Left colon (tissue), 2 donors: Measurements from ENCODE around the gene KRT3. TPM values are rescaled to one million over a fixed set of nuclear protein-coding genes. Genes with fewer than 3 reads are reported as not detected.

Source experiments
- ATAC-seq: fragments of 200-7000 bp; cut with Tn5 transposase; one replicate; pipeline ENCODE4 v1.9.1; 2020; ENCODE audit warnings: mild to moderate bottlenecking, moderate library complexity
- DNase-seq, 2 donors: peaks; one replicate each; pipeline ENCODE4 v3.0.0-alpha.2; 2020
- intact Hi-C, 2 donors: fragments of 100-400 bp; cut with DNase I in 1 of 2; cut with micrococcal nuclease in 1 of 2; formaldehyde crosslinking; loops; one replicate each; pipeline versions ENCODE4 v1.11.2 to v1.14.0; 2022; cut with DNase I, micrococcal nuclease
- long read RNA-seq: library from polyadenylated mRNA; unstranded; transcript quantifications from one replicate; pipeline ENCODE4 v2.0.0, GENCODE V29; 2021
- total RNA-seq, 2 donors: library from RNA; stranded (reverse); fragmentation: NEBNext Ultra II Directional; extraction: Animal tissue kit (Norgen Biotek cat#: 25700); gene quantifications; one replicate each; pipeline ENCODE4 v1.2.1, GENCODE V29; 2021
- donor health status: DM: no; HTN: no; CAD: no.
- donor health status: DM: yes; HTN: yes; CAD: no.

The KRT3 gene
- not detected for total RNA-seq
- long read RNA-seq, result 0 reads

GRCh38 chr12:52795694-52796428 lies at the start of gene KRT3:
TSS of gene KRT3 (minus strand) at chr12:52796117. CDS start at chr12:52796042, 75 bp downstream.
- ATAC-seq, result no peak
- intact Hi-C loops, result no loop called here
- DNase-seq, result no peak

GRCh38 chr12:52844386-52844785 lies 48.5 kb upstream of the KRT3 start:
- intact Hi-C loops, result no loop called here
- ATAC-seq (no peak), DNase-seq (no peak)

- ATAC-seq (no peak), DNase-seq (no peak)
- intact Hi-C loops, result no loop called here
These were observed 43.7 kb upstream of the KRT3 start for GRCh38 chr12:52839436-52840105.

- intact Hi-C loops, result no loop called here
- DNase-seq, result no peak
- ATAC-seq, result no peak
These were observed 42.9 kb upstream of the KRT3 start for GRCh38 chr12:52838609-52839435.

- DNase-seq (no peak), ATAC-seq (no peak)
- intact Hi-C loops, result no loop called here
These were observed 42.1 kb upstream of the KRT3 start for GRCh38 chr12:52837781-52838608.

GRCh38 chr12:52837413-52837741 lies 41.5 kb upstream of the KRT3 start:
- DNase-seq (no peak), ATAC-seq (no peak)
- intact Hi-C loops, result no loop called here

- intact Hi-C loops, result no loop called here
- no peak for ATAC-seq
- DNase-seq, result no peak
These were observed 40.8 kb upstream of the KRT3 start for GRCh38 chr12:52836491-52837412.

GRCh38 chr12:52836042-52836466 lies 40.1 kb upstream of the KRT3 start:
- no peak for DNase-seq
- intact Hi-C loops, result no loop called here
- no peak for ATAC-seq

- ATAC-seq, result no peak
- no peak for DNase-seq
- intact Hi-C loops, result no loop called here
These were observed 39.5 kb upstream of the KRT3 start for GRCh38 chr12:52835271-52836041.

GRCh38 chr12:52834727-52835001 lies 38.7 kb upstream of the KRT3 start:
- intact Hi-C loops, result no loop called here
- DNase-seq, result no peak
- ATAC-seq, result no peak

GRCh38 chr12:52833922-52834726 lies 38.2 kb upstream of the KRT3 start, which contains the start of gene KRT79:
TSS of gene KRT79 (minus strand) at chr12:52834311. CDS start at chr12:52834260, 51 bp downstream.
- ATAC-seq (no peak), DNase-seq (no peak)
- intact Hi-C loops, result no loop called here

- ATAC-seq, result peak; percentile 94
- peak in 1 of 2 donors; percentile 22 for DNase-seq
- intact Hi-C loops, result no loop called here
These were observed 37.3 kb upstream of the KRT3 start for GRCh38 chr12:52832985-52833905.

GRCh38 chr12:52832451-52832850 lies 36.5 kb upstream of the KRT3 start:
- DNase-seq, result no peak
- no peak for ATAC-seq
- intact Hi-C loops, result no loop called here

- ATAC-seq (no peak), DNase-seq (no peak)
- intact Hi-C loops, result no loop called here
These were observed 35.3 kb upstream of the KRT3 start for GRCh38 chr12:52831251-52831650.

GRCh38 chr12:52829986-52830770 lies 34.3 kb upstream of the KRT3 start:
- no peak for ATAC-seq
- DNase-seq, result no peak
- intact Hi-C loops, result no loop called here
